Effector CD4-positive, alpha-beta T cell (primary cell): ENCODE results near the gene CBFA2T3.

Source experiments
- DNase-seq: peaks from one replicate; pipeline ENCODE4 v3.0.0-alpha.2; 2020

Gene CBFA2T3

GRCh38 chr16:88974080-88974915 is 2.7 kb downstream of the CBFA2T3 start:
- no peak for DNase-seq

- DNase-seq = no peak
Measured at GRCh38 chr16:88973415-88974050, 3.5 kb downstream of the CBFA2T3 start.

GRCh38 chr16:88973007-88973410 is 4.0 kb downstream of the CBFA2T3 start:
- DNase-seq = no peak

GRCh38 chr16:88972349-88972748 is 4.7 kb downstream of the CBFA2T3 start:
- no peak for DNase-seq

GRCh38 chr16:88971371-88972097 is 5.5 kb downstream of the CBFA2T3 start:
- no peak for DNase-seq

- no peak for DNase-seq
Measured at GRCh38 chr16:88970539-88971065, 6.4 kb downstream of the CBFA2T3 start.

GRCh38 chr16:88970050-88970449 is 7.0 kb downstream of the CBFA2T3 start:
- DNase-seq = no peak

GRCh38 chr16:88969361-88969831 is 7.6 kb downstream of the CBFA2T3 start:
- no peak for DNase-seq

GRCh38 chr16:88968589-88969280 is 8.3 kb downstream of the CBFA2T3 start:
- DNase-seq = no peak

- DNase-seq = no peak
Measured at GRCh38 chr16:88967830-88968588, 9.0 kb downstream of the CBFA2T3 start.

- no peak for DNase-seq
Measured at GRCh38 chr16:88966986-88967829, 9.8 kb downstream of the CBFA2T3 start.

- no peak for DNase-seq
Measured at GRCh38 chr16:88965826-88966480, 11.1 kb downstream of the CBFA2T3 start.

GRCh38 chr16:88965411-88965810 is 11.6 kb downstream of the CBFA2T3 start:
- DNase-seq = no peak

GRCh38 chr16:88964636-88965035 is 12.4 kb downstream of the CBFA2T3 start:
- DNase-seq = no peak

- DNase-seq = no peak
Measured at GRCh38 chr16:88963583-88963982, 13.4 kb downstream of the CBFA2T3 start.

- DNase-seq = no peak
Measured at GRCh38 chr16:88962478-88963152, 14.4 kb downstream of the CBFA2T3 start.

- DNase-seq = no peak
Measured at GRCh38 chr16:88961011-88961410, 16.0 kb downstream of the CBFA2T3 start.

GRCh38 chr16:88960516-88960915 is 16.5 kb downstream of the CBFA2T3 start:
- DNase-seq = no peak

- no peak for DNase-seq
Measured at GRCh38 chr16:88959022-88959421, 18.0 kb downstream of the CBFA2T3 start.
